NCI-H226 (cell line): Measurements from ENCODE around the gene GPR37.
A peak's percentile ranks its signal among the peaks of the same experiment; 100 is the strongest.

Source experiments
- DNase-seq: peaks from one replicate; pipeline ENCODE4 v3.0.0-alpha.2; 2015

The GPR37 gene

GRCh38 chr7:124765401-124766352 is at the start of gene GPR37:
Gene GPR37, minus strand, starts transcription at chr7:124765792. Its CDS starts 816 bp downstream, at chr7:124764976.
- DNase-seq, result peak; percentile 94

GRCh38 chr7:124813994-124814798 is 48.6 kb upstream of the GPR37 start:
- DNase-seq, result no peak

- DNase-seq, result no peak
Measured at GRCh38 chr7:124812764-124813163, 47.2 kb upstream of the GPR37 start.

- DNase-seq, result no peak
Measured at GRCh38 chr7:124811341-124811740, 45.7 kb upstream of the GPR37 start.

- no peak for DNase-seq
Measured at GRCh38 chr7:124810605-124811004, 45.0 kb upstream of the GPR37 start.

- no peak for DNase-seq
Measured at GRCh38 chr7:124808206-124808605, 42.6 kb upstream of the GPR37 start.

- DNase-seq, result no peak
Measured at GRCh38 chr7:124801330-124801895, 35.8 kb upstream of the GPR37 start.

- DNase-seq, result no peak
Measured at GRCh38 chr7:124800386-124800785, 34.8 kb upstream of the GPR37 start.

- DNase-seq, result no peak
Measured at GRCh38 chr7:124799448-124799847, 33.9 kb upstream of the GPR37 start.

- no peak for DNase-seq
Measured at GRCh38 chr7:124796771-124797170, 31.2 kb upstream of the GPR37 start.

GRCh38 chr7:124792696-124793095 is 27.1 kb upstream of the GPR37 start:
- no peak for DNase-seq

GRCh38 chr7:124792002-124792401 is 26.4 kb upstream of the GPR37 start:
- no peak for DNase-seq

- DNase-seq, result no peak
Measured at GRCh38 chr7:124791426-124791825, 25.8 kb upstream of the GPR37 start.

GRCh38 chr7:124790645-124791044 is 25.1 kb upstream of the GPR37 start:
- no peak for DNase-seq

- no peak for DNase-seq
Measured at GRCh38 chr7:124785994-124786393, 20.4 kb upstream of the GPR37 start.

- peak; percentile 29 for DNase-seq
Measured at GRCh38 chr7:124784879-124785818, 19.6 kb upstream of the GPR37 start.

GRCh38 chr7:124783271-124783670 is 17.7 kb upstream of the GPR37 start:
- DNase-seq, result no peak

- DNase-seq, result no peak
Measured at GRCh38 chr7:124781907-124782734, 16.5 kb upstream of the GPR37 start.

GRCh38 chr7:124781418-124781817 is 15.8 kb upstream of the GPR37 start:
- DNase-seq, result no peak

GRCh38 chr7:124780608-124781007 is 15.0 kb upstream of the GPR37 start:
- DNase-seq, result no peak

GRCh38 chr7:124780056-124780455 is 14.5 kb upstream of the GPR37 start:
- no peak for DNase-seq
